GM19452 (cell line): ENCODE measurements around the gene PPP1R27.

Experiments
- ATAC-seq: cut with Tn5 transposase; IDR thresholded peaks from one replicate; pipeline ENCODE4 v1.9.1; 2021; ENCODE audit not compliant: unreplicated experiment

PPP1R27 gene

DNA sequence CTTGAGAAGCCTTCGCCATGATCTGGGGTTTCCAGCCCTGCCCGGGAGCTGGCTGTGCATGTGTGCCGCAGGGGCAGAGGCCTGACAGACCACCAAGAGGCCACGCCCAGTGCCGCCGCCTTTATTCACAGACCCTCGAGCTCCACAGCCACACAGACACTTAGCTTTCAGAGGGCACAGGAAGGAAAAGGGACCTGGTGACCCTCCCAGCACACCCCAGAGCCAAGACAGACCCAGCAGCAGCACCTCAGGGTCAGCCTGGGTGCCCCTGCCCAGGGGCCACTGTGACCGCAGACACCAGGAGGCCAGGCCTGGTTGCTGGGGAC is 12.6 kb downstream of the PPP1R27 start:
- ATAC-seq = no peak

DNA sequence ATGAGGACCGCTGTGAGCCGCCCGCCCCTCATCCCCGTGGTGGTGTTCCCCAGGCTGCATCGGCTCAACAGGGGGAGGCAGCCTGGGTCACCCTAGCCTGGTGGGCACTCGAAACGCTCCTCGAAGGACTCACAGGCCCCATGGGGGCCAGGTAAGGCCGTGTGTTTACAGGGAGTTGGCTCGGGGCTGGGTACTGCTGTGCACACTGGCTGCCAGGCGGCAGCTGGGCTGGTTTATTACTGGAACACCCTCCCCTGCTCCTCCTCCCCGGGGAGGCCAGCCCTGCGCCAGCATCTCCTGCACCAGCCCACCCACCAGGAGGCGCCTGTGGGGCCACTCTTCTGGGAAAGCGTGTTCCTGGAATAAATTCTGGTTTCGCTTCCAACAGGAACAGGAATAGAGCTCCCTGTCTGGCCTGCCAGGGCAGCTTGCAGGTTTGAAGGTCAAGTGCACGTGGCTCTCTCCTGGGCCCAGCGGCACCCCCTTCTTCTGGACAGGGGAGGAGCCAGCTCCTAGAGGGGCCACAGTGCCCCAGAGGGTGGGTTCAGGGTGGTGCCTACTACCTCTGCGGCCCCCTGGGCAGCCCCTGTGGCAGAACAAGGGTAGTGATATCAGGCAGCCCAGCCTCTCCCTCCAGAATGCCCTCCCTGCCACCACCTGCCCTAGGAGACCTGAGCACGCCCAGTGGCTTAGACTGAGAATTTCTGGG is 13.1 kb downstream of the PPP1R27 start:
- no peak for ATAC-seq

DNA sequence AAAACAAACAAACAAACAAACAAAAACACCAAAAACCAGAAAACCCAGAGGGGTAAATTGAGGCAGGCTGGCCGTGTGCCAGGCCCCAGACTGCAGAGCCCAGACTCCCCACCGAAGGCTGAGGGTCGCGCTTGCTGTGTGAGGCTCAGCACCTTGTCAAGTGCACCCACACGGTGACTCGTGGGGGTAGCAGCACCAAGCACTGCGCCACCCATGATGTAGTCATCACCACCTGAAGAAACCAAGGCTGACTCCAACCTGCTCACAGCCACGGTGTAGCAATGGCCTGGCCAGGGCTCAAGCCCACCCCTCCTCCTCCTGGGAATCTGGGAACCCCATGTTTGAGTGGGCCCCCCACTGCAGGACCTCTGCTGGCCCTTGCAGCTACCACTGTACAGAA is 13.7 kb downstream of the PPP1R27 start:
- ATAC-seq = no peak

DNA sequence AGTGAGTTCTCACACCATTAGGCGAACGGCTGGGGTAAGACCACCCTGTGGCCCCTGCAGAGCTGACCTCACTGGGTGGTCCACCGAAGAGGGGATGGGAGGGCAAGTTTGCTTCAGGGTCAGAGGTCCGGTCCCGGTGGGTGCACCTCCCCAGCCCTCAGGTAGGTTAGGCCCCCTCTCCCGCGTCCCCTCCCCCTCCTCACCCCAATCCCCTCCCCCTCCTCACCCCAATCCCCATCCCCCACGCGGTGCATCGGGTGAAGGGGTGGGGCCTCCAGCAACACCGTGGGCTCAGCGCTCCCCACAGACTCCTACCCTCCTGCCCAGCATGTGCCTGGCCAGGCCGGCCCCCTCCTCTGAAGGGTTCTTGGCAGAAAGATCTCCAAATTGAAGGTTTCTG is 15.1 kb downstream of the PPP1R27 start:
- no peak for ATAC-seq

DNA sequence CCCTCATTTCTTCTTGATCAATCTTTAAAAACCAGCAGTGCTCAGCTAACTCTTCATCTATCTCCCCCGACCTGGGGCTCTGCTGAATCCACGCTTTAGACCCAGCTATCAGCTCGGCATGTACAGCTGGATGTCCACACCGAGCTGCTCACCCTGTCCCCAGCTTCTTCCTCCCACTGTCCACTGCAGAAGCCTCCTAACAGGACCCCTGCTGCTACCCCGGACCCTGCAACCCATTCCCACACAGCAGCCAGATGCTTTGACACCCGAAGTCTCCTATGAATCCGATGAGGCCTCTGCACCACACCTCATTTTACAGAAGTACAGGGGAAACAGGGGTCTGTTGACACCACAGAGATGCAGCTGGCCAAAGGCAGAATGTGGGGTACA is 17.1 kb downstream of the PPP1R27 start:
- no peak for ATAC-seq

DNA sequence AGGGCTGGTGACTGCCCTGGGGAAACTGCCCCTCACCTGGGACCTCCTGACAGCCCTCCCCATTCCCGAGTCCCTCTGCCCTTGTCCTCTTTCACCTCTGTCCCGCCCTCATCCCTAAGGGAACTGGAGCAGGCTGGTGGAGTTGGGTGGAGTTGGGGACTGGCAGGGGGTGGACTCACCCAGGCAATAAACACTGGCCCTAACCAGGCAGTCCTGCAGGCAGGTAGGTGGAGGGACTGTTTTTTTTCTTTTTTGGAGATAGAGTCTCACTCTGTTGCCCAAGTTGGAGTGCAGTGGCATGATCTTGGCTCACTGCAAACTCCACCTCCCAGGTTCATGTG is 19.2 kb downstream of the PPP1R27 start:
- no peak for ATAC-seq

DNA sequence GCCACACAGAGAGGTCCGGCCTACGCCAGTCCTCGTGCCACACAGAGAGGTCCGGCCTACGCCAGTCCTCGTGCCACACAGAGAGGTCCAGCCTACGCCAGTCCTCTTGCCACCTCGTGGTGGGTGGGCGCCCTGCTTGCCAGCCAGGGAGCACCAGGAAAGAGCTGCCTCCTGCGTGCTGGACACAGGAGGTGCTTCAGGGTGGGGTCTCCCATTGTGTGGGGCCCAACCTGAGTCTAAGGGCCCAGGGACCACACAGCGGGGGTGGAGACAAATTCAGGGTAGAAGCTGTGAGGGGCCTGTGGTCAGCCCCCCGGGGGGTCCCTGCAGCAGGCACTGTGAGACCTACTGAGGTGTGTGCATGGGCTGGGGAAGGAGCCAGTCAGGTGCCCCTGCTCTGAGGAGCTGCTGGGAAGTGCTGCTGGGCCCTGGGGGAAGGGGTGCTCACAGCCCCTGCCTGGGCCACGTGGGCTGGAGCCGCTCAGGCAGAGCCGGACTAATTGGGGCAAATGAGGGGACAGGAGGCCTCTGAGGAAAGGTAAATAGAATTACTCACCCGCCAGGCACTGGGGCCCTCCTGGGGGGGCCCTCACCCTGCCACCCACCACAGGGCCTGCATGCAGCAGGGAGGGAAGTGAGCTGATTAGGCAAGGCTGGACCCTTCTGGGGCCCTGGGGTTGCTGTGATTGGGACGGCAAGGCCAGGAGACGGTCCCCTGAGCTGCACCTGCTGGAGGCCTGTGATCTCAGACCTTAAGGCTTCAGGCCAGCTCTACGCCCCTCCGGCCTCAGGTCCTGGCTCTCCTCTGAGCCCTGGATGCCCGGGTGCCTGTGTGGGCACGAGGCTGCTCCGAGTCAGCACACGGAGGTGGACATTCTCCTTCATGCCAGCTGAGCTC is 19.9 kb downstream of the PPP1R27 start:
- ATAC-seq = no peak

DNA sequence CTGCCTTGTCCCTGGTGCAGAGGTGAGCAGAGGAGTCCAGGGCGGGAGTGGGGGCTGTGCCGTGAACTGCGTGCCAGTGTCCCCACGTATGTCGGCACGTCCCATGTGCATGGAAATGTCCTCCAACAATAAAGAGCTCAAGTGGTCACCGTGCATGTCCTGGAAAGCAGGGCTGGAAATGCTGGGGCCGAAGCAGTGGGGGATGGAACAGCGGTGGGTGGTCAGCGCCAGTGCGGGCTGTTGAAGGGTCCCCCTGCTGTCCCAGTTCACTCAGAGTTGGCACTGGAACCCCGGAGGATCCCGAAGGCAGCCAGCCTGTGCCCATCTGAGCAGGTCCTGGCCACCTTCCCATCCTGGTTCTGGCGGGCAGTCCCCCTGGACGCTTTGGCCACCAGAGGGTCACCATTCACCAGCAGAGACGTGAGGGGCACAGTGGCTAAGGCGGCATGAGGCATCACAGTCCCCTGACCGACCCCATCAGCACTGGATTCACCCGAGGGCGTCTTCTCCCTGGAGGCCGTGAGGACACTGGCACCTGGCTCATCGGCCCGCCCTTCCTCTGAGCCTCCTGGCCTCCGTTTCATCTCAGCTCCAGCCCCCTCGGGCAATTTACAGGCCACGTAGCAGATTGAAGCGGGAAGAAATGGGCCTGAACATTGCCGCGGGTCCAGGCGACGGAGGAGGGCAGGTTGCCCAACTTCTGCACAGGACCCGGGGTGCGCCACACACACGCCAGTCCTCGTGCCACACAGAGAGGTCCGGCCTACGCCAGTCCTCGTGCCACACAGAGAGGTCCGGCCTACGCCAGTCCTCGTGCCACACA is 20.8 kb downstream of the PPP1R27 start:
- ATAC-seq = no peak

DNA sequence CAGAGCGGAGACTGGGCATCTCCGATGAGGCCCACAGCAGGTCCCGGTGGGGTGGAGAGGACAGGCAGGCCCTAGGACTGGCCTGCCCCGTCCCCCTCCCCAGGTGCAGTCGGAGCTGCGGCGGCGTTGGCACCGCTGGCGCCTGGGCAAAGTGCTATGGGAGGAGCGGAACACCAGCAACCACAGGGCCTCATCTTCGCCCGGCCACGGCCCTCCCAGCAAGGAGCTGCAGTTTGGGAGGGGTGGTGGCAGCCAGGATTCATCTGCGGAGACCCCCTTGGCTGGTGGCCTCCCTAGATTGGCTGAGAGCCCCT is 21.5 kb downstream of the PPP1R27 start:
- ATAC-seq = no peak

DNA sequence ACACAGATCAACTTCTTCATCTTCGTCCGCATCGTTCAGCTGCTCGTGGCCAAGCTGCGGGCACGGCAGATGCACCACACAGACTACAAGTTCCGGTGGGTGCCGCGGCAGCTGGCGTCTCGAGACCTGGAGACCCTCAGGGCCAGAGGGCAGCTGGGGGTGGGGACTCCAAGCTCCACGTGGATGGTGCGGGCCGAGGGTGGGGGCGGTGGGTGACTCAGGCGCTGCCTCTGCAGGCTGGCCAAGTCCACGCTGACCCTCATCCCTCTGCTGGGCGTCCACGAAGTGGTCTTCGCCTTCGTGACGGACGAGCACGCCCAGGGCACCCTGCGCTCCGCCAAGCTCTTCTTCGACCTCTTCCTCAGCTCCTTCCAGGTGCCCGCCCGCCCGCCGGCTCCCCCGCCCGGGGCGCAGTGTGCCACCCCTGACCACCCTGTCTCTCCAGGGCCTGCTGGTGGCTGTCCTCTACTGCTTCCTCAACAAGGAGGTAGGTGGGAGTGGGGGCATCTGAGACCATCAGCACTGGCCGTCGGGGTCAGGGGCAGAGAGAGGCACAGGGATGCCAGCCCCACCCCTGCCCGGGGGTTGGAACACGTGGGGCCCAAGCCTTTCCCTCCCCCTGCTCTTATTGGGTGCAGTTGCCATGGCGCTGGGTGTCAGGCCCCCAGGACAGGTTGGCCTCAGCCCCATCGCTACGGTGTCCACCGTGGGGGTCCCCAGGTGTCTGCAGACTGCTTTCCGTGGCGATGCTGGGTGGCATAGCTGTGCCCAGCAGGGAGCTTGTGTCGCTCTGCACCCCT is 22.1 kb downstream of the PPP1R27 start:
- ATAC-seq = no peak

DNA sequence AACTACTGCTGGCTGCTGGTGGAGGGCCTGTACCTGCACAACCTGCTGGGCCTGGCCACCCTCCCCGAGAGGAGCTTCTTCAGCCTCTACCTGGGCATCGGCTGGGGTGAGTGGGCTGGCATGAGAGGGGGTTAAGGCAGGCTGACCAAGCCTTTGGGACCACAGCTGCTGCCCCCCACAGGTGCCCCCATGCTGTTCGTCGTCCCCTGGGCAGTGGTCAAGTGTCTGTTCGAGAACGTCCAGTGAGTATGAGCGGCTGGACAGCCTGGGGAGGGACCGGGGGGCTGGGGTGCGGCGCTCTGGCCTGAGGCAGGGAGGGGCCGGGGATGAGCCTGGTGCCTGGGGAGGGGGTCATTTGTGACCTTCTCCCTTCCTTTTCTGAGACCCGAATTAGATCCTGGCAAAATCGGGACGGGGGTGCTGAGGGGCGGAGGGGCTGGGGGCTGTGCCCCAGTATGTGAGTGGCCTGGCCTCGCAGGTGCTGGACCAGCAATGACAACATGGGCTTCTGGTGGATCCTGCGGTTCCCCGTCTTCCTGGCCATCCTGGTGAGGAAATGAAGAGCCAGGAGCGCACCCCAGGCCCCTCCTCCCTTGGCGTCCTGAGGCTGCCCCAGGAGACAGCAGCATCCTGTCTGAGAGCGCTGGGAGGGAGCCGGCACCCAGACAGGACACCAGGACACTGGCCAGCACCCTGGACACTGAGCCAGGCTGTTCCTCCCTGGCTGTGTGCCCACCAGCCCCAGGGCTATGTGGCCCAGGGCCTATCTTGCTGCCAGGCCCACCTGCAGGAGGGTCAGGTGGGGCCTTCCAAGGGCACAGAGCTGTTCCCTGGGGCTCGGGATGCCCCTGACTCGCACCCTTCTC is 22.9 kb downstream of the PPP1R27 start:
- no peak for ATAC-seq

DNA sequence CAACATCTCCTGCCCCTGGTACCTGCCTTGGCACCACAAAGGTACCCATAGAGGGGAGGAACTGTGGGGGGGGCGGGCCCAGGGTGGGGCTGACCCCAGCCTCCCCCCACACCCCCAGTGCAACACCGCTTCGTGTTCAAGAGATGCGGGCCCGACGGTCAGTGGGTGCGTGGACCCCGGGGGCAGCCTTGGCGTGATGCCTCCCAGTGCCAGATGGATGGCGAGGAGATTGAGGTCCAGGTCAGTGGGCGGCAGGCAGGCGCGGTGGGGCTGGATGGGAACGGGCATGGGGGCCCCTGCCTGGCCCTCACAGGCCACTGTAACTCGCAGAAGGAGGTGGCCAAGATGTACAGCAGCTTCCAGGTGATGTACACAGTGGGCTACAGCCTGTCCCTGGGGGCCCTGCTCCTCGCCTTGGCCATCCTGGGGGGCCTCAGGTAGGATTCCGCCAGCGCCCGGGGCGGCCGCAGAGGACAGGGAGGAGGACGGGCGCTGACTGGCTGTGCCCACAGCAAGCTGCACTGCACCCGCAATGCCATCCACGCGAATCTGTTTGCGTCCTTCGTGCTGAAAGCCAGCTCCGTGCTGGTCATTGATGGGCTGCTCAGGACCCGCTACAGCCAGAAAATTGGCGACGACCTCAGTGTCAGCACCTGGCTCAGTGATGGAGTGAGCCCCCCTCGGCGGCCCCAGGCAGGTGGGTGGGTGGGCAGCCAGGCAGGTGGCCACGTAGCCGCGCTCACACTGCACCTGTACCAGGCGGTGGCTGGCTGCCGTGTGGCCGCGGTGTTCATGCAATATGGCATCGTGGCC is 23.8 kb downstream of the PPP1R27 start:
- ATAC-seq = no peak

DNA sequence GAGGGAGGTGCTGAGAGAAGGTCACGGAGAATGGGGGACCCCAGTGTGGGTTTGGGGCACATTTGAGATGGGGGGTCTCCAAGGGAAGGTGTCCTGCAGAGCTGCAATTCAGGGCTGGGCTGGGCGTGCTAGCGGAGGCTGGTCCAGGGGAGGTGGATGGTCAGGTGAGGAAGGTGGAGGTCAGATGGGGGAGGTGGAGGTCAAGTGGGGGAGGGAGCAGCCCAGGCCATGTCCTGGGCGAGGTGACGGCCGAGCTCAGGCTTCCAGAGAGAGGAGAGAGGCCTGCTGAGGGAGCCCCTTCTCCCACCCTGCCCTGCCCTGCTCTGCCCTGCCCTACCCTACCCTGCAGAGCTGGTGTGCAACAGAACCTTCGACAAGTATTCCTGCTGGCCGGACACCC is 24.4 kb downstream of the PPP1R27 start:
- no peak for ATAC-seq

DNA sequence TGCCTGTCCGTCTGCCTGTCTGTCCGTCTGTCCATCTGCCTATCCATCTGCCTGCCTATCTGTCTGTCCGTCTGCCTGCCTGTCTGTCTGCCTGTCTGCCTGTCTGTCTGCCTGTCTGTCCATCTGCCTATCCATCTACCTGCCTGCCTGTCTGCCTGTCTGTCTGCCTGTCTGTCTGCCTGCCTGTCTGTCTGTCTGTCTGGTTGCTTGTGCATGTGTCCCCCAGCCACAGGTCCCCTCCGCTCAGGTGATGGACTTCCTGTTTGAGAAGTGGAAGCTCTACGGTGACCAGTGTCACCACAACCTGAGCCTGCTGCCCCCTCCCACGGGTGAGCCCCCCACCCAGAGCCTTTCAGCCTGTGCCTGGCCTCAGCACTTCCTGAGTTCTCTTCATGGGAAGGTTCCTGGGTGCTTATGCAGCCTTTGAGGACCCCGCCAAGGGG is 25.3 kb downstream of the PPP1R27 start:
- no peak for ATAC-seq

DNA sequence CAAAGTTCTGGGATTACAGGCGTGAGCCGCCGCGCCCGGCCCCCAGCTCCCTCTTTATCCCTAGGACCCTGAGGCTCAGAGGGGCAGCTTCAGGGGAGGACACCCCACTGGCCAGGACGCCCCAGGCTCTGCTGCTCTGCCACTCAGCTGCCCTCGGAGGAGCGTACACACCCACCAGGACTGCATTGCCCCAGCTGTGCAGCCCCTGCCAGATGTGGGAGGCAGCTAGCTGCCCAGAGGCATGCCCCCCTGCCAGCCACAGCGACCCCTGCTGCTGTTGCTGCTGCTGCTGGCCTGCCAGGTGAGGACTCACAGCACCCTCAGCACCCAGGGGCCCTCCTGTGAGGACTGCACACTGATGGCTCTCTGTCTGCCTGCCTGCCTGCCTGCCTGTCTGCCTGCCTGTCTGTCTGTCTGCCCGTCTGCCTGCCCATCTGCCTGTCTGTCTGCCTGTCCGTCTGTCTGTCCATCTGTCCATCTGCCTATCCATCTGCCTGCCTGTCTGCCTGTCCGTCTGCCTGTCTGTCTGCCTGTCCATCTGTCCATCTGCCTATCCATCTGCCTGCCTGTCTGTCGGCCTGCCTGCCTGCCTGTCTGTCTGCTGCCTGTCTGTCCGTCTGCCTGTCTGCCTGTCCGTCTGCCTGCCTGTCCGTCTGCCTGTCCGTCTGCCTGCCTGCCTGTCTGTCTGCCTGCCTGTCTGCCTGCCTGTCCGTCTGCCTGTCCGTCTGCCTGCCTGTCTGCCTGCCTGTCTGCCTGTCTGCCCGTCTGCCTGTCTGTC is 25.9 kb downstream of the PPP1R27 start:
- no peak for ATAC-seq

DNA sequence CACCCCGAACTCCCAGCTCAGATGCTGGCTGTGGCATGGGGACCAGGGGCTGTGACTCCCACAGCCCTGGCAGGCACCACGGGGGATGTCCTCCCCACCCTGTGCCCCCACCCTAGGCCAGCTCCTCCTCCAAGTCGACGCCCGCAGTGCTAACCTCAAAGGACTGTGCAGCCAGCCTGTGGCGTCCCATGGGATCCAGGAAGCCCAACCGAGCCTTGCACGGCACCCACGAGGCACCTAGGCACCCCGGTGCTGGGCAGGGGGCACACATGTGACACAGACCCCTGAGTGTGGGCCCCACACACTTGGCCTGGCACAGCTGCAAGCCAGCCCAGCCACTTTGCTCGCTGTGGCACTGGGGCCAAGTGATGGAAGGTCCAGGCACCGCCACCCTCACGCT is 27.0 kb downstream of the PPP1R27 start:
- no peak for ATAC-seq

DNA sequence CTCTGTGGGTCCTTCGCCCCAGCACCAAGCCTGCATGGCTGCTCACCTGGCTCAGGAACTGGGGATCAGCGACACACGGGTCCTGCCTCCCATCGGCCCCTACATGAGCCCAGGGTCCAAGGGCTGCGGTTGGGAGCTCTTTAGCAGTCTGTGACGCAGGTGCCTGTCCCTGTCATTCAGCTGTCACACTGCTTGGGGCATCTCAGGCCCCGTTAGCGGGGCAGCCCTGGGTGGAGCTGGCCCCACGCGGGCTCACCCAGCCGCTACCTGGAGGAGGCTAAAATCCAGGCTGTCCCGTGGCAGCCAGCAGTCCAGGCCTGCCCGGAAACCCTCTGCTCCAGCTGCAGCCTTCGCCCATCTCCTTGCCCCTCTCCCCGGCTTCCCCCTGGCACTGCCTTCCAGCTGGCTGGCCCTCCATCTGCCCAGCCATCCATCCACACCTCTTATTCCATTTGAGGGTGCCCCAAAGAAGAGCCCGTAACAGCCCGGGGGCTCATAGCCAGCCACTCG is 27.6 kb downstream of the PPP1R27 start:
- no peak for ATAC-seq

DNA sequence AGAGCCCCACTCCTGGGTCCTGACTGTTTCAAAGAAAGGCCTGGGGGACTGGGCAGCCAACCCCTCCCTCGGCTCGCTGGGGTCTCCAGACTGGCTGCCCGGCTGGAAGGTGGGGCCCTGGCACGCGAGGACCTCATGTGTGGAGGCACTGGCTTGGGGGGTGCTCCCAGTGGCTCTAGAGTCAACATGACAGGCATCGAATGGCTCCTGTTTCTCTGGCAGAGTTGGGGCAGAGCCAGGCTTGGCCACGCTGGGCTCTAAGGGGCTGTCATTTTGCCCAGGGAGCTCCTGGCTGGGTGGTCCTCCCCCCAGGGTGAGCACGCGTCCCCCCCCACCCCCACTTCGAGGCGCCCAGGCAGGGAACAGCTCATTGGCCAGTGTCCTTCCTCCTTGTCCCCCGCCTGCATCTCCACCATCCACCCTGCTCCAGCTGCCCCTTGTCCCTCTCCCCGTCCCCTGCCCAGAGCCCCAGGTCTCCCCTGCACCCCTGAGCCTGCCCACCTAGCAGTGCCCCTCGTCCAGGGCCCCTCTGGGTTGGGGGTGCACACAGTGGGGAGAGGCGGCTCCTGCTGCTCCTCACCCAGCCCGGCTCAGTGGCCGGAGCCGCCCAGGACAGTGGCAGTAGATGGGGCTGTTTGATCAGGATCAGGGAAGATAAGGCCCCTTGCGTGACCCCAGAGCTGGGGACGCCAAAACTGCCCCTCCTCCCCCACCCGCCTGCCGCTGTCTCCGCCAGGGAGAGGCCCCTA is 28.2 kb downstream of the PPP1R27 start:
- ATAC-seq = no peak
